Stimulated activated naive CD4-positive, alpha-beta T cell (primary cell): ENCODE results near the gene VPREB3.
"Not testable (repeated sequence)": the region's sequence is repeated elsewhere in the genome, so short reads cannot be mapped to it uniquely, and the experiment has no call there.

Experiments
- DNase-seq, 6 experiments: peaks; one replicate each; lab custom pipeline; 2025; lab: John Stamatoyannopoulos, UW

The VPREB3 gene

GRCh38 chr22:23742505-23743264 lies 11.5 kb downstream of the VPREB3 start:
- DNase-seq: no peak

- DNase-seq: no peak
These were observed 16.5 kb downstream of the VPREB3 start for GRCh38 chr22:23737696-23738095.

- DNase-seq: not testable (repeated sequence)
These were observed 26.1 kb downstream of the VPREB3 start for GRCh38 chr22:23728108-23728507.

GRCh38 chr22:23722724-23723123 lies 31.5 kb downstream of the VPREB3 start:
- no peak for DNase-seq

- no peak for DNase-seq
These were observed 32.1 kb downstream of the VPREB3 start for GRCh38 chr22:23722160-23722559.

GRCh38 chr22:23720855-23721254 lies 33.4 kb downstream of the VPREB3 start:
- DNase-seq: no peak

GRCh38 chr22:23718371-23719165 lies 35.7 kb downstream of the VPREB3 start:
- DNase-seq: no peak

DNA sequence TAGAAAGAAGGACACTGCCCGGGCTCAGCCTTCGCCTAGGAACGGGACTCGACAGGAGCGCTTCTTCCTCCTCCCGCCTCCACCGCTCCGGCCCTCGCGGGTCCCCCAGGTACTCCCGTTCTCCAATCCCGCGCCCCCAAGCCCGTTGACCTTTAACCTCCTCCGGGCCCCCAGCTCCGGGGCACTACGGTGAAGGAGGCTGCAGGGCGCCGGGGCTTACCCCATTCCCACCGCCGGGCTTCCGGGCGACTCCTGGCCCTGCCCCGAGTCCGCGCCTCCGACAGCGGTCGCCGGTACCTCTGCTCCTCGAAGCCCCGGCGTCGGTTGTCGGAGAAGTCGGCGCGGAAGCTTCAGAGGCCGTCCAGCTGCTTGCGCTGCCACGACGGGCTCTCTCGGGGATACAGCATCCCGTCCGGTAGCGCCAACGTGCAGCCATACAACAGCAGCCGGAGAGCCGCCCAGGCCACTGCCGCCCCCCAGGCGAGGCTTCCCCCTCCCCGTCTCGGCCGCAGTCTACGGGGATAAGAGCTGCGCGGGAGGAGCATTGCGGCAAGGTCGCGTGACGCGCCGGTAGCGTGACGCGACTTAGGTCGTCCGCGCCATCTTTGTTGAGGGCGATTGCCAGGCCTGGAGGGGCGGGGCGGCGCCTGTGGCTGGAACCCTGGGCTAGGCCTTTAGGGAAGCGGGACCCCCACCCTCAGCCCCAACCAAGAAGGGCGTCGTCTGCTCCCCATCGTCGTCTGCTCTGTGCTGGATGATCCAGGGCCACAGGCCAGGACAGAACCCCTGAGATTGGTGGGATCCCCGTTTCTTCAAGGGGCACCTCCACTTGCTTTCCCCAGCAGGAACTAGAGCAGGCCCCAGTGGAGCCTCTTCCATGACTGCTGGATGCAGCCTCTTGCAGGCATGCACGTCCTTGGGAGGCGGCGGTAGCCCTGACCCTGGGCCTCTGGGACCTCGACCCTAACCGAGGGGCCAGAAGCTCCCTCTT lies 37.1 kb downstream of the VPREB3 start:
- peak; percentile 56 to 84 (median 77) for DNase-seq

DNA sequence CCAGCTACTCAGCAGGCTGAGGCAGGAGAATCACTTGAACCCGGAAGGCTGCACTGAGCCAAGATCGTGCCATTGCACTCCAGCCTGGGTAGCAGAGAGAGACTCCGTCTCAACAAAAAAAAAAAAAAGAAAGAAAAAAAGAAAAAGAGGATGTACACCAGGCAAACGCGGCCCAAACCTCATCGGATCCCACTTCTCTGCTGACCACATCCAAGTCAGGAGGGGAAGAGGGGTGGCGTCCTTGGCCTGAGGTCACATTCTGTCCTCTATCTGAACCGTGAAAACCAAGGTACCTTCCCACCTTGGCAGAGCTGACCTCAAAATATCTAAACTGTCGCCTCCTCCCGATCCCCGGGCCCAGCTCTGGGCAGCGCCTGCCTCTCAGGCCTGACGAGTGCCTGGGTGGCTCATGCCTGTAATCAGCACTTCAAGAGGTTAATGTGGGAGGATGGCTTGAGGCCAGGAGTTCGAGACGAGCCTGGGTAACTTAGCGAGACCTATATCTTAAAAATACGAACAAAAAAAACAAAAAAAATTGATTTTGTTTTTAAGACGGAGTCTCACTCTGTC lies 38.3 kb downstream of the VPREB3 start:
- DNase-seq: no peak

GRCh38 chr22:23714596-23715578 lies 39.3 kb downstream of the VPREB3 start:
- no peak for DNase-seq

DNA sequence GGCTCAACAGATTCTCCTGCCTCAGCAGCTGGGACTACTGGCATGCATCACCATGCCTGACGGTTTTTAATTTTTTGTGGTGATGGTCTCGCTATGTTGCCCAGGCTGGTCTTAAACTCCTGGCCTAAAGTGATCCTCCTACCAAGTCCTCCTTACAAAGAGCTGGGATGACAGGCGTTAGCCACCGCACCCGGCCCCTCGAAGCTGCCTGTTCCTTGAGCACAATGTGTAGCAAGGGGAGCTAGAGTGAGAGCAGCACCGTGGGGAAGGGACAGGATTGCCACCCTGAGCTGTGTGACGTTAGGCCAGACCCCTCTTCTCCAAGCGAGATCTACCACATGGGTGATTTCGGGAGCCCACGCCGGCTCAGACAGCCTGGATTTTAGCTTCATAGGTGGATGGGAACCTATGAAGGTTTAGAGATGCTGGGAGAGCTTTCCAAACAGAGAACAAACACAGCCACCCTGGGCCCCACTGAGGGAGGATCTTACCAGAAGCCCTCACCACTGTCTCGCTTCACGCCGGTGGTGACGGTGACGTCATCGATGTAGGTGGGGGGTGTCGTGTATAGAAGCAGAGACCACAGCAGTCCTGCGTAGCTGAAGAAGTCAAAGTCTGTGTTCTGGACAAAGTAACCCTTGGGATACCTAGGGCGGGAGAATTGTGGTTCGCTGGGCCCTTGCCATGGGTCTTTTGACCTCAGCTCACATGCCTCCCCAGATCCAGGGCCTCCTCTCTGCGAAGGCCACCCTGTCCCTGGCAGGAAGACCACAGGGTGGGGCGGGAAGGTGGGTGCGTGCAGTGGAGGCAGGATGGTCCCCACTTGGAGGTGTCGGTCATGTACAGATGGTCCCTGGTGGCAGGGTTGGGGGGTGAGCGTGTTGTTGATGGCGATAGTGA lies 40.3 kb downstream of the VPREB3 start:
- no peak for DNase-seq

- no peak for DNase-seq
These were observed 42.0 kb downstream of the VPREB3 start for GRCh38 chr22:23712256-23712655.

GRCh38 chr22:23709107-23709506 lies 45.1 kb downstream of the VPREB3 start:
- no peak for DNase-seq

DNA sequence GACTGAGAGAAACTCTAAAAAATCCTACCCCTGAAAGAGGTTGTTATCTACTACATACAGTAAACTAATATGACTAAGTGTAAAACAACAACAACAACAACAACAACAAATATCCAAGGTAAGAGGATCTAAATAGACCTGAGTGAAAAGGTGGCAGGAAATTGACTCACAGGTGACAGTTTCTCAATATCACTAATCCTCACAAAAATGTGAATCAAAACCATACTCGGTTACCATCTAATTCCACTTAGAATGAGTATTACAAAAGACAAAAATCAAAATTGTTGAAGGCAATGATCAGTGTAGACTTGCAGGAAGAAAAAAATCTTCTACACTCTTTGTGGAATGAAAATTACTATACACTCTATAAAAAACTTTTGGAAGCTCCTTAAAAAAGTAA lies 46.0 kb downstream of the VPREB3 start:
- DNase-seq: no peak

DNA sequence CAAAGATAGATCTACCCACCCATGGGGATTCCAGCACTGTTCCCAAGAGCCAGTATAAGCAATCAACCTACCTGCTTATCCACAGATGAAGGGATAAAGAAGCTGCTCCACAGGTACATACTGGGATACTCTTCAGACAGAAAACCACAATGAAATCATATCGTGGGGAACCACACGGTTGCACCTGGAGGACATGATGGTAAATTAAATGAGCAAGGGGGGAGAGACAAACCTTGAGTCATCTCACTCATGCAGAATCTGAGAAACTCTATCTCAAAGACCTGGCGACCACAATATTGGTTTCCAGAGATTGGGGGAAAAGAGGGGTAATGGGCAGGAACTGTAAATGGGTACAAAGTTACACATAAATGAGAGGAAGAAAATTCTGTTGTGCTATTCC lies 48.9 kb downstream of the VPREB3 start:
- DNase-seq: no peak

GRCh38 chr22:23704829-23705228 lies 49.4 kb downstream of the VPREB3 start:
- DNase-seq: no peak

GRCh38 chr22:23704062-23704461 lies 50.2 kb downstream of the VPREB3 start:
- no peak for DNase-seq
